Cardiac fibroblast (primary cell): ENCODE measurements around the gene TWIST2.

Experiments
- DNase-seq, 2 donors: peaks; one replicate each; pipeline versions ENCODE4 v3.0.0 to v3.0.0-alpha.2; 2010; ENCODE audit warnings: low read depth in 2 of 2
- H3K4me3 ChIP-seq, 2 donors: replicated peaks in 1 of 2; 1 replicate in 1 of 2; 2 replicates in 1 of 2; pipeline ENCODE4 v1.5.1; 2011; ENCODE audit warnings: low read depth in 2 of 2, low read length in 2 of 2, mild to moderate bottlenecking in 2 of 2, moderate library complexity in 1 of 2
- CTCF ChIP-seq: IDR thresholded peaks from one replicate; pipeline ENCODE4 v1.5.1; 2011; ENCODE audit warnings: low read depth, mild to moderate bottlenecking, low read length, inconsistent platforms

TWIST2 gene

GRCh38 chr2:238906936-238907716, 59.2 kb downstream of the TWIST2 start:
- TF ChIP-seq CTCF, result no peak
- DNase-seq, result no peak
- H3K4me3 ChIP-seq, result no peak overlapping the region

- H3K4me3 ChIP-seq, result no peak overlapping the region
- TF ChIP-seq CTCF, result no peak
- DNase-seq, result no peak
These were observed 59.9 kb downstream of the TWIST2 start for GRCh38 chr2:238907717-238908173.

- no peak for TF ChIP-seq CTCF
- H3K4me3 ChIP-seq, result peak overlapping the region in 1 of 2 donors; percentile 14
- DNase-seq, result peak; percentile 75 to 89
These were observed 61.4 kb downstream of the TWIST2 start for GRCh38 chr2:238908960-238909951.

- no peak for DNase-seq
- no peak for TF ChIP-seq CTCF
- no peak overlapping the region for H3K4me3 ChIP-seq
These were observed 63.0 kb downstream of the TWIST2 start for GRCh38 chr2:238910751-238911351.

GRCh38 chr2:238911376-238912227, 63.7 kb downstream of the TWIST2 start:
- H3K4me3 ChIP-seq, result no peak overlapping the region
- TF ChIP-seq CTCF, result no peak
- DNase-seq, result no peak
